Activated CD4-positive, CD25-positive, alpha-beta regulatory T cell (primary cell): ENCODE measurements around the gene PALLD.
"Not testable (repeated sequence)": the region's sequence is repeated elsewhere in the genome, so short reads cannot be mapped to it uniquely, and the experiment has no call there.

Source experiments
- DNase-seq, 4 experiments: peaks; one replicate each; lab custom pipeline; 2025; lab: John Stamatoyannopoulos, UW

The PALLD gene

GRCh38 chr4:168677063-168677462, 180.2 kb downstream of the PALLD start:
- no peak for DNase-seq

GRCh38 chr4:168677879-168678278, 181.0 kb downstream of the PALLD start:
- no peak for DNase-seq

GRCh38 chr4:168678751-168679366, 182.0 kb downstream of the PALLD start:
- no peak for DNase-seq

GRCh38 chr4:168679397-168679796, 182.5 kb downstream of the PALLD start:
- no peak for DNase-seq

- no peak for DNase-seq
Measured at GRCh38 chr4:168679819-168680218, 183.0 kb downstream of the PALLD start.

- no peak for DNase-seq
Measured at GRCh38 chr4:168682898-168683500, 186.1 kb downstream of the PALLD start.

- no peak for DNase-seq
Measured at GRCh38 chr4:168683595-168683994, 186.7 kb downstream of the PALLD start.

- no peak for DNase-seq
Measured at GRCh38 chr4:168685136-168685809, 188.4 kb downstream of the PALLD start.

- DNase-seq: no peak
Measured at GRCh38 chr4:168688584-168688983, 191.7 kb downstream of the PALLD start.

GRCh38 chr4:168689791-168690190, 192.9 kb downstream of the PALLD start:
- no peak for DNase-seq

- no peak for DNase-seq
Measured at GRCh38 chr4:168690199-168690598, 193.3 kb downstream of the PALLD start.

- DNase-seq: no peak
Measured at GRCh38 chr4:168691631-168692369, 194.9 kb downstream of the PALLD start.

GRCh38 chr4:168693750-168694490, 197.1 kb downstream of the PALLD start:
- no peak for DNase-seq

- no peak for DNase-seq
Measured at GRCh38 chr4:168694667-168695066, 197.8 kb downstream of the PALLD start.

- DNase-seq: no peak
Measured at GRCh38 chr4:168695288-168695687, 198.4 kb downstream of the PALLD start.

- DNase-seq: no peak
Measured at GRCh38 chr4:168696280-168696679, 199.4 kb downstream of the PALLD start.

GRCh38 chr4:168696826-168697225, 200.0 kb downstream of the PALLD start:
- DNase-seq: no peak

- DNase-seq: no peak
Measured at GRCh38 chr4:168699224-168699878, 202.5 kb downstream of the PALLD start.

GRCh38 chr4:168701061-168701460, 204.2 kb downstream of the PALLD start:
- no peak for DNase-seq

- DNase-seq: not testable (repeated sequence)
Measured at GRCh38 chr4:168702581-168703087, 205.8 kb downstream of the PALLD start.

- DNase-seq: no peak
Measured at GRCh38 chr4:168705121-168705520, 208.3 kb downstream of the PALLD start.
